ENCODE measurements around the gene DTX3L. TPM values are rescaled to one million over a fixed set of nuclear protein-coding genes. Genes with fewer than 3 reads are reported as not detected.

The DTX3L gene
- total RNA-seq, 1 donor from 2014 or later: 16.6 TPM

GRCh38 chr3:122535964-122536631 lies 28.0 kb upstream of the DTX3L start:
- H3K4me3 Mint-ChIP-seq (ENCODE audit: unreplicated experiment): no peak overlapping the region

GRCh38 chr3:122536632-122537001 lies 27.5 kb upstream of the DTX3L start:
- TF ChIP-seq CTCF (IDR thresholded peaks at IDR 0.05): no peak
- H3K27me3 Mint-ChIP-seq (ENCODE audit: low read depth): no peaks in the 10 kb centered on the region
- H3K4me3 Mint-ChIP-seq (ENCODE audit: unreplicated experiment): no peak overlapping the region
- H3K27ac Mint-ChIP-seq (ENCODE audit: unreplicated experiment): no peak overlapping the region
- H3K36me3 Mint-ChIP-seq (ENCODE audit: low read depth): peaks cover 35% of the 10 kb centered on the region
- peaks cover 5% of the 10 kb centered on the region for H3K4me1 Mint-ChIP-seq (ENCODE audit: low read depth)
- no peak for DNase-seq (ENCODE audit: low spot score)
- no peaks in the 10 kb centered on the region for H3K9me3 Mint-ChIP-seq (ENCODE audit: low read depth)

More at GRCh38 chr3:122535964-122536631, 28.0 kb upstream of the DTX3L start:
- H3K4me1 Mint-ChIP-seq (ENCODE audit: low read depth): peaks cover 5% of the 10 kb centered on the region
- H3K27me3 Mint-ChIP-seq (ENCODE audit: low read depth): no peaks in the 10 kb centered on the region
- H3K9me3 Mint-ChIP-seq (ENCODE audit: low read depth): no peaks in the 10 kb centered on the region
- no peak for DNase-seq (ENCODE audit: low spot score)
- no peak overlapping the region for H3K27ac Mint-ChIP-seq (ENCODE audit: unreplicated experiment)
- no peak for TF ChIP-seq CTCF (IDR thresholded peaks at IDR 0.05)
- H3K36me3 Mint-ChIP-seq (ENCODE audit: low read depth): peaks cover 35% of the 10 kb centered on the region

DNA sequence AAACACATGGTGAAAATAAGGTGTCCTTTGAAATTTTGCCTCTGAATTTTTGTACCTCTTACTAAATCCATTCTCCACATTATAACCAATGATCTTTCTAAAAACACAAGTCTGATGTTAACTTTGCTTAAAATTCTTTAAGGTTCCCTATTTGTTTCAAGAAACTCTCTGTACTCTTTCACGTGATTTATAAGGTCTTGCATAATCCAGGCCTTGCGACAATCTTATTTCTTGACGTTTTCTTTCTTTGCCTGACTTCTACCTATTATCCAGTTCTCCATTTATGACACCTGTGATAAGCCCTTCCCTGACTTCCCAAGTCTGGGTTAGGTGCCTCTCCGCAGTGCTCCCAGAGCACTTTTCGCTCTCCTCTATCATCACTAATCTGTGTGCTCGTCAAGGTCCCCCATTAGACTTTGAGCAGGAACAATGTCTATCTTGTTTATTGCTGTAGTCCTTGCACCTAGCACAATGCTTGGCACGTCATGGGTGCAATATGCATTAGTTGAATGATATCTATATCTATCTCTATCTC lies 25.1 kb upstream of the DTX3L start:
- Mint-ChIP-seq H3K36me3 (ENCODE audit: low read depth) (peaks cover 24% of the 10 kb centered on the region), H3K4me1 (ENCODE audit: low read depth) (peaks cover under 1% of the 10 kb centered on the region), H3K27me3 (ENCODE audit: low read depth) (no peaks in the 10 kb centered on the region), H3K9me3 (ENCODE audit: low read depth) (no peaks in the 10 kb centered on the region), H3K27ac (ENCODE audit: unreplicated experiment) (no peak overlapping the region), H3K4me3 (ENCODE audit: unreplicated experiment) (no peak overlapping the region)
- DNase-seq (ENCODE audit: low spot score): no peak
- no peak for TF ChIP-seq CTCF (IDR thresholded peaks at IDR 0.05)

DNA sequence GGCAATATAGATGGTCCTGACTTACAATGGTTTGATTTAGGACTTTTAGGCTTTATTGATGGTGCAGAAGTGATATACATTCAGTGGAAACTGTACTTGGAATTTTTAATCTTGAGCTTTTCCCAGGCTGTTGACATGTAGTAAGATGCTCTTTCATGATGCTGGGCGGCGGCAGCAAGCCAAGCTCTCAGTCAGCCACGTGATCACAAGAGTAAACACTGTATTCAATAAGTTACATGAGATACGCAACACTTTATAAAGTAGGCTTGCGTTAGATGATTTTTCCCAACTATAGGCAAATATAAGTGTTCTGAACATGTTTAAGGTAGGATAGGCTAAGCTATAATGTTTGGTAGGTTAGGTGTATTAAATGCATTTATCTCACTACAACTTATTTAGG lies 18.0 kb upstream of the DTX3L start:
- Mint-ChIP-seq H3K27me3 (ENCODE audit: low read depth) (no peaks in the 10 kb centered on the region), H3K4me1 (ENCODE audit: low read depth) (no peaks in the 10 kb centered on the region), H3K36me3 (ENCODE audit: low read depth) (peaks cover 17% of the 10 kb centered on the region), H3K9me3 (ENCODE audit: low read depth) (no peaks in the 10 kb centered on the region), H3K27ac (ENCODE audit: unreplicated experiment) (no peak overlapping the region), H3K4me3 (ENCODE audit: unreplicated experiment) (no peak overlapping the region)
- TF ChIP-seq CTCF (IDR thresholded peaks at IDR 0.05): no peak
- no peak for DNase-seq (ENCODE audit: low spot score)

DNA sequence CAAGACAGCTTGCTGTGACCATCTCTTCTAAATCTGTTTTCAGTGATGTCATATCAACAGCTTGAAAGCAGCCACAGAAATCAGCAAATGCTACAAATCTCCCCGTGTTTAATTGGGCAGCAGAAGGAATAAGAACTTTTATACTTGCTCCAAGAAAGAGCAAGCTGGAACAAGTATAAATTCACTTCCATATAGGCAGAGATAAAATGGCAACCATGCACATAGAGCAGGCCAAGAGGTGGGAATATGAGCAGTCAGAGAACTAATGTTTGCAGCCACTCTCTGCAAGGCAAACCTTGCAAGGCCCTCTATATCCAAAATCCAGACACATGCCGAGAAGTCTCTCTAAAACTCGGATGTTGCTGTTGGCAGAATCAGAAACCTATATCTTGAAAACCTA lies 16.1 kb upstream of the DTX3L start:
- TF ChIP-seq CTCF (IDR thresholded peaks at IDR 0.05): no peak
- no peak for DNase-seq (ENCODE audit: low spot score)
- H3K27ac Mint-ChIP-seq (ENCODE audit: unreplicated experiment): no peak overlapping the region
- peaks cover 22% of the 10 kb centered on the region for H3K36me3 Mint-ChIP-seq (ENCODE audit: low read depth)
- H3K9me3 Mint-ChIP-seq (ENCODE audit: low read depth): no peaks in the 10 kb centered on the region
- H3K27me3 Mint-ChIP-seq (ENCODE audit: low read depth): no peaks in the 10 kb centered on the region
- H3K4me3 Mint-ChIP-seq (ENCODE audit: unreplicated experiment): no peak overlapping the region
- H3K4me1 Mint-ChIP-seq (ENCODE audit: low read depth): no peaks in the 10 kb centered on the region

All from chondrocyte (in vitro differentiated cells).